KMS-11 (cell line): ENCODE measurements around the gene PPP4R2.

Experiments used
- H2AFZ ChIP-seq: fragments of 200-600 bp; sonication (generic); 2 replicates; pipeline ENCODE4 v1.6.1; 2016; ENCODE audit warnings: antibody characterized with exemption, mixed run types, low read depth
- H3K27ac ChIP-seq: fragments of 200-600 bp; sonication (generic); 2 replicates; pipeline ENCODE4 v1.6.1; 2016; ENCODE audit warnings: mild to moderate bottlenecking, mixed run types
- H3K27me3 ChIP-seq: fragments of 200-600 bp; sonication (generic); 2 replicates; pipeline ENCODE4 v1.6.1; 2017; ENCODE audit warnings: mild to moderate bottlenecking, low read depth, mixed run types, moderate library complexity; ENCODE audit not compliant: insufficient read depth
- H3K36me3 ChIP-seq: fragments of 200-600 bp; sonication (generic); 2 replicates; pipeline ENCODE4 v1.6.1; 2017; ENCODE audit warnings: mild to moderate bottlenecking, mixed run types; ENCODE audit not compliant: insufficient read depth
- H3K4me1 ChIP-seq: fragments of 200-600 bp; sonication (generic); 2 replicates; pipeline ENCODE4 v1.6.1; 2016; ENCODE audit warnings: mild to moderate bottlenecking, low read depth, mixed run types; ENCODE audit not compliant: poor library complexity, severe bottlenecking
- H3K4me2 ChIP-seq: fragments of 200-600 bp; sonication (generic); 2 replicates; pipeline ENCODE4 v1.7.0; 2016; ENCODE audit warnings: mild to moderate bottlenecking, mixed run types
- H3K4me3 ChIP-seq: fragments of 200-600 bp; sonication (generic); IDR thresholded peaks from 2 replicates; pipeline ENCODE4 v1.6.1; 2017; ENCODE audit warnings: low read depth, low read length, mixed read lengths; ENCODE audit not compliant: insufficient read depth
- H3K79me2 ChIP-seq: fragments of 200-600 bp; sonication (generic); 2 replicates; pipeline ENCODE4 v1.6.1; 2016; ENCODE audit warnings: low read depth, mixed run types; ENCODE audit not compliant: insufficient read depth
- H3K9ac ChIP-seq: fragments of 200-600 bp; sonication (generic); 2 replicates; pipeline ENCODE4 v1.6.1; 2016; ENCODE audit warnings: mild to moderate bottlenecking, mixed run types
- H4K20me1 ChIP-seq: fragments of 200-600 bp; sonication (generic); 2 replicates; pipeline ENCODE4 v1.6.1; 2016; ENCODE audit warnings: mild to moderate bottlenecking, mixed run types; ENCODE audit not compliant: insufficient read depth
- TF ChIP-seq, protein P1 (sequence below): fragments of 200-600 bp; sonication (generic); conservative IDR thresholded peaks from 2 replicates; pipeline ENCODE4 v1.6.1; 2017; ENCODE audit warnings: low read depth, mild to moderate bottlenecking, antibody characterized with exemption, low read length, moderate library complexity, mixed read lengths

Gene PPP4R2

DNA sequence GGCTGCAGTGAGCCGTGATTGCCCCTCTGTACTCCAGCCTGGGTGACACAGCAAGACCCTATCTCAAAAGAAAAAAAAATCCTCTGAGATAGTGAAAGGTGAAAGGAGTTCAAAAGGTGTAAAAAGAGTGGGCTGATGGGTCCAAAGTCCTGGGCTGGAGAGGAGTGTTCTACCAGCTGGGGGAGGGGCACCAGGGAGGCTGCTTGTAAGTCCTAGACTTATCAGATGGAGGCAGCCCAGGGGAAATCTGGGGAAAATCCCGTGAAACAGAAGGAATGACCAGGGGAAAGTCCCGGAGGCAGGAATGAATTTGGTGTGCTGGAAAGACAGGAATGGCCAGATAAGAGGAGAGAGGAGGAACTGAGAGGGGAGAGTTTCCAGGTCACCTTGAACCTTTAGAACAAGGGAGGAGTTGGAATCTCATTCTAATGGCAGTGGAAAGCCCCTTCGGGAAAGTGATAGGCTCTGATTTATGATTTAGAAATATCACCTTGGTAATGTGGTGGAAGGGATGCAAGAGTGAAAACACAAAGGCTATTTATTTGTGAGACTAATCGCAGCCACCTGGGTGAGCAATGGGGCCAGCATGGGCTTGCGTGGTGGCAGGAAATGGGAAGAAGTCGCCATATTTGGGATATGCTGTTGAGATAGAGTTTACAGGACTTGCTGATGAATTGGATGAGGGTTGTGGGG, 23.4 kb upstream of the PPP4R2 start:
- H3K9ac ChIP-seq = no peak overlapping the region
- H4K20me1 ChIP-seq = no peaks in the 10 kb centered on the region
- no peaks in the 10 kb centered on the region for H3K36me3 ChIP-seq
- H3K4me1 ChIP-seq = peaks cover 13% of the 10 kb centered on the region
- H3K4me3 ChIP-seq = no peak overlapping the region
- no peak overlapping the region for H2AFZ ChIP-seq
- no peak overlapping the region for H3K4me2 ChIP-seq
- no peaks in the 10 kb centered on the region for H3K27me3 ChIP-seq
- no peaks in the 10 kb centered on the region for H3K79me2 ChIP-seq
- no peak overlapping the region for H3K27ac ChIP-seq
- TF ChIP-seq, protein P1, sequence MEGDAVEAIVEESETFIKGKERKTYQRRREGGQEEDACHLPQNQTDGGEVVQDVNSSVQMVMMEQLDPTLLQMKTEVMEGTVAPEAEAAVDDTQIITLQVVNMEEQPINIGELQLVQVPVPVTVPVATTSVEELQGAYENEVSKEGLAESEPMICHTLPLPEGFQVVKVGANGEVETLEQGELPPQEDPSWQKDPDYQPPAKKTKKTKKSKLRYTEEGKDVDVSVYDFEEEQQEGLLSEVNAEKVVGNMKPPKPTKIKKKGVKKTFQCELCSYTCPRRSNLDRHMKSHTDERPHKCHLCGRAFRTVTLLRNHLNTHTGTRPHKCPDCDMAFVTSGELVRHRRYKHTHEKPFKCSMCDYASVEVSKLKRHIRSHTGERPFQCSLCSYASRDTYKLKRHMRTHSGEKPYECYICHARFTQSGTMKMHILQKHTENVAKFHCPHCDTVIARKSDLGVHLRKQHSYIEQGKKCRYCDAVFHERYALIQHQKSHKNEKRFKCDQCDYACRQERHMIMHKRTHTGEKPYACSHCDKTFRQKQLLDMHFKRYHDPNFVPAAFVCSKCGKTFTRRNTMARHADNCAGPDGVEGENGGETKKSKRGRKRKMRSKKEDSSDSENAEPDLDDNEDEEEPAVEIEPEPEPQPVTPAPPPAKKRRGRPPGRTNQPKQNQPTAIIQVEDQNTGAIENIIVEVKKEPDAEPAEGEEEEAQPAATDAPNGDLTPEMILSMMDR = no peak

DNA sequence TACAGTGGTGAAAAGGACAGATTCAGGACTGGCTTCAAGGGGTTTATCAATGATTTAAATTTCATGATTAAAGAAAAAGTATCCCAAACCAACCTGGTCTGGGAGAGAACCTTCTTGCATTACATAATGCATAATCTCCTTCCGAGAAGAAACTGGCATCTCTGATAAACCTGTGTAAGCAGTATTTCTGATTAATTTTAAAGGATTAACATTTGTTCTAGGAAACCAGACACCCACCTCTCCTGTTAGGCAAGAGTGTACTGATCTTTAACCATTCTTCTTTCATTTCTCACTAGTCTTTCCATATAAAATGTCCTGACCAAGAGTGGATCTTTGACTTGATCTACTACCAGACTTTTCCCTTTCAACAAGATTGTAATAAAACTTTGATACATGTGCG, 22.8 kb upstream of the PPP4R2 start:
- no peaks in the 10 kb centered on the region for H3K79me2 ChIP-seq
- H3K4me3 ChIP-seq = no peak overlapping the region
- H3K4me1 ChIP-seq = peaks cover 13% of the 10 kb centered on the region
- H2AFZ ChIP-seq = no peak overlapping the region
- H4K20me1 ChIP-seq = no peaks in the 10 kb centered on the region
- H3K27me3 ChIP-seq = no peaks in the 10 kb centered on the region
- no peaks in the 10 kb centered on the region for H3K36me3 ChIP-seq
- H3K9ac ChIP-seq = no peak overlapping the region
- H3K27ac ChIP-seq = no peak overlapping the region
- TF ChIP-seq, protein P1 = no peak
- no peak overlapping the region for H3K4me2 ChIP-seq

GRCh38 chr3:72974956-72975355, 21.7 kb upstream of the PPP4R2 start:
- Histone ChIP-seq H3K4me2 (no peak overlapping the region), H2AFZ (no peak overlapping the region), H3K4me3 (no peak overlapping the region)

GRCh38 chr3:72976281-72976741, 20.3 kb upstream of the PPP4R2 start:
- no peaks in the 10 kb centered on the region for H4K20me1 ChIP-seq
- no peaks in the 10 kb centered on the region for H3K36me3 ChIP-seq
- H3K27ac ChIP-seq = no peak overlapping the region
- H3K4me2 ChIP-seq = no peak overlapping the region
- H3K9ac ChIP-seq = no peak overlapping the region
- no peaks in the 10 kb centered on the region for H3K27me3 ChIP-seq
- no peak overlapping the region for H3K4me3 ChIP-seq
- no peak overlapping the region for H2AFZ ChIP-seq
- H3K79me2 ChIP-seq = no peaks in the 10 kb centered on the region
- TF ChIP-seq, protein P1 = no peak
- H3K4me1 ChIP-seq = peaks cover 13% of the 10 kb centered on the region

More at GRCh38 chr3:72974956-72975355, 21.7 kb upstream of the PPP4R2 start:
- no peaks in the 10 kb centered on the region for H3K79me2 ChIP-seq
- H3K27me3 ChIP-seq = no peaks in the 10 kb centered on the region
- H4K20me1 ChIP-seq = no peaks in the 10 kb centered on the region
- H3K4me1 ChIP-seq = peaks cover 13% of the 10 kb centered on the region
- TF ChIP-seq, protein P1 = no peak
- no peak overlapping the region for H3K27ac ChIP-seq
- H3K36me3 ChIP-seq = no peaks in the 10 kb centered on the region
- H3K9ac ChIP-seq = no peak overlapping the region
